SU-DHL-6 (cell line): ENCODE data around the gene LCN10.

Source experiments
- EZH2phosphoT487 ChIP-seq: fragments of 200-600 bp; sonication (generic), shearing (Covaris generic); conservative IDR thresholded peaks from 2 replicates; pipeline ENCODE4 v1.6.1; 2018; ENCODE audit warnings: mild to moderate bottlenecking, antibody characterized with exemption, low read length, moderate library complexity, mixed read lengths
- TF ChIP-seq, protein P1 (sequence below): fragments of 200-600 bp; sonication (generic); IDR thresholded peaks from one replicate; pipeline ENCODE4 v1.5.1; 2017; ENCODE audit warnings: antibody characterized with exemption, mild to moderate bottlenecking, low read length, moderate library complexity; ENCODE audit not compliant: insufficient read depth, poor library complexity, severe bottlenecking

DNA sequence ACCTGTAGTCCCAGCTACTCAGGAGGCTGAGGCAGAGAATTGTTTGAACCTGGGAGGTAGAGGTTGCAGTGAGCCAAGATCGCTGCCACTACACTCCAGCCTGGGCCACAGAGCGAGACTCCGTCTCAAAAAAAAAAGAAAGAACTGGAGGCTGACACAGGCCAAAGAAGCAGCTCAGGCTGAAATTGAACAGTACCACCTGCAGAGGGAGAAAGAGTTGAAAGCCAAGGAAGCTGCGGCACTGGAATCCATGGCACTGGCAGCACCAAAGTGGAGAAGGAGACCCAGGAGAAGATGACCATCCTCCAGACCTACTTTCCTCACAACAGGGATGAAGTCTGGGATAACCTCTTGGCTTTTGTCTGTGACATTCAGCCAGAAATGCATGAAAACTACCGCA lies 37.1 kb upstream of the LCN10 start:
- TF ChIP-seq, protein P1, sequence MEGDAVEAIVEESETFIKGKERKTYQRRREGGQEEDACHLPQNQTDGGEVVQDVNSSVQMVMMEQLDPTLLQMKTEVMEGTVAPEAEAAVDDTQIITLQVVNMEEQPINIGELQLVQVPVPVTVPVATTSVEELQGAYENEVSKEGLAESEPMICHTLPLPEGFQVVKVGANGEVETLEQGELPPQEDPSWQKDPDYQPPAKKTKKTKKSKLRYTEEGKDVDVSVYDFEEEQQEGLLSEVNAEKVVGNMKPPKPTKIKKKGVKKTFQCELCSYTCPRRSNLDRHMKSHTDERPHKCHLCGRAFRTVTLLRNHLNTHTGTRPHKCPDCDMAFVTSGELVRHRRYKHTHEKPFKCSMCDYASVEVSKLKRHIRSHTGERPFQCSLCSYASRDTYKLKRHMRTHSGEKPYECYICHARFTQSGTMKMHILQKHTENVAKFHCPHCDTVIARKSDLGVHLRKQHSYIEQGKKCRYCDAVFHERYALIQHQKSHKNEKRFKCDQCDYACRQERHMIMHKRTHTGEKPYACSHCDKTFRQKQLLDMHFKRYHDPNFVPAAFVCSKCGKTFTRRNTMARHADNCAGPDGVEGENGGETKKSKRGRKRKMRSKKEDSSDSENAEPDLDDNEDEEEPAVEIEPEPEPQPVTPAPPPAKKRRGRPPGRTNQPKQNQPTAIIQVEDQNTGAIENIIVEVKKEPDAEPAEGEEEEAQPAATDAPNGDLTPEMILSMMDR, result no peak
- TF ChIP-seq EZH2phosphoT487, result no peak
